HG03565 (cell line): ENCODE results near the gene COTL1.
"Not testable (repeated sequence)": the region's sequence is repeated elsewhere in the genome, so short reads cannot be mapped to it uniquely, and the experiment has no call there.

Experiments
- ATAC-seq: cut with Tn5 transposase; IDR thresholded peaks from one replicate; pipeline ENCODE4 v1.9.1; 2021; ENCODE audit warnings: mild to moderate bottlenecking, moderate library complexity; ENCODE audit not compliant: unreplicated experiment

COTL1 gene

GRCh38 chr16:84574191-84574590, 43.7 kb downstream of the COTL1 start:
- ATAC-seq = no peak

- ATAC-seq = no peak
These were observed 45.8 kb downstream of the COTL1 start for GRCh38 chr16:84572096-84572495.

GRCh38 chr16:84571506-84571905, 46.4 kb downstream of the COTL1 start:
- no peak for ATAC-seq

- ATAC-seq = no peak
These were observed 47.0 kb downstream of the COTL1 start for GRCh38 chr16:84570739-84571403.

GRCh38 chr16:84569382-84569987, 48.4 kb downstream of the COTL1 start:
- no peak for ATAC-seq

GRCh38 chr16:84568066-84568465, 49.8 kb downstream of the COTL1 start:
- ATAC-seq = no peak

GRCh38 chr16:84567286-84567962, 50.5 kb downstream of the COTL1 start:
- no peak for ATAC-seq

- ATAC-seq = no peak
These were observed 51.2 kb downstream of the COTL1 start for GRCh38 chr16:84566545-84567257.

- no peak for ATAC-seq
These were observed 52.0 kb downstream of the COTL1 start for GRCh38 chr16:84565669-84566495.

GRCh38 chr16:84563786-84564420, 54.0 kb downstream of the COTL1 start:
- no peak for ATAC-seq

- ATAC-seq = no peak
These were observed 54.7 kb downstream of the COTL1 start for GRCh38 chr16:84563064-84563715.

GRCh38 chr16:84562174-84562815, 55.6 kb downstream of the COTL1 start:
- ATAC-seq = no peak

- ATAC-seq = no peak
These were observed 56.6 kb downstream of the COTL1 start for GRCh38 chr16:84561291-84561690.

- ATAC-seq = no peak
These were observed 57.6 kb downstream of the COTL1 start for GRCh38 chr16:84560269-84560668.

GRCh38 chr16:84559311-84559932, 58.5 kb downstream of the COTL1 start:
- ATAC-seq = no peak

GRCh38 chr16:84558850-84559249, 59.0 kb downstream of the COTL1 start:
- ATAC-seq = not testable (repeated sequence)

- no peak for ATAC-seq
These were observed 60.4 kb downstream of the COTL1 start for GRCh38 chr16:84557504-84557903.

GRCh38 chr16:84557059-84557458, 60.8 kb downstream of the COTL1 start:
- no peak for ATAC-seq
